GM21825 (cell line): ENCODE measurements around the gene COQ10A.
A peak's percentile ranks its signal among the peaks of the same experiment; 100 is the strongest.

ENCODE experiments used
- ATAC-seq: cut with Tn5 transposase; IDR thresholded peaks from one replicate; pipeline ENCODE4 v1.9.1; 2021; ENCODE audit warnings: mild to moderate bottlenecking, moderate library complexity; ENCODE audit not compliant: unreplicated experiment

The COQ10A gene

GRCh38 chr12:56308714-56309113, 42.0 kb downstream of the COQ10A start:
- no peak for ATAC-seq

- no peak for ATAC-seq
Observed at GRCh38 chr12:56311003-56311402, 44.3 kb downstream of the COQ10A start.

GRCh38 chr12:56315249-56315621, 48.5 kb downstream of the COQ10A start:
- no peak for ATAC-seq

- peak; percentile 88 for ATAC-seq
Observed at GRCh38 chr12:56315622-56316473, 49.1 kb downstream of the COQ10A start, which contains the start of gene CNPY2. Gene CNPY2 (minus strand): TSS chr12:56315988. CDS start chr12:56315217, 771 bp downstream.

GRCh38 chr12:56317675-56318074, 50.9 kb downstream of the COQ10A start:
- no peak for ATAC-seq
